Right forelimb (tissue), 1 donor: ENCODE data around the gene SRD5A1.
"Not testable (repeated sequence)": the region's sequence is repeated elsewhere in the genome, so short reads cannot be mapped to it uniquely, and the experiment has no call there.

Experiments used
- DNase-seq: peaks from one replicate; pipeline ENCODE4 v3.0.0-alpha.2; 2018

Gene SRD5A1

GRCh38 chr5:6606884-6607558 is 26.2 kb upstream of the SRD5A1 start:
- DNase-seq = no peak

GRCh38 chr5:6607559-6607936 is 25.7 kb upstream of the SRD5A1 start:
- DNase-seq = no peak

- DNase-seq = no peak
Observed at GRCh38 chr5:6608016-6608415, 25.2 kb upstream of the SRD5A1 start.

GRCh38 chr5:6611334-6612256 is 21.6 kb upstream of the SRD5A1 start:
- DNase-seq = no peak

GRCh38 chr5:6615034-6615815 is 18.0 kb upstream of the SRD5A1 start:
- no peak for DNase-seq

- no peak for DNase-seq
Observed at GRCh38 chr5:6616632-6617031, 16.6 kb upstream of the SRD5A1 start.

GRCh38 chr5:6623228-6623627 is 10.0 kb upstream of the SRD5A1 start:
- DNase-seq = no peak

- no peak for DNase-seq
Observed at GRCh38 chr5:6623941-6624340, 9.3 kb upstream of the SRD5A1 start.

GRCh38 chr5:6626508-6626907 is 6.7 kb upstream of the SRD5A1 start:
- no peak for DNase-seq

GRCh38 chr5:6631441-6631840 is 1.8 kb upstream of the SRD5A1 start:
- DNase-seq = no peak

- DNase-seq = no peak
Observed at GRCh38 chr5:6632324-6632887, 834 bp upstream of the SRD5A1 start.

GRCh38 chr5:6633469-6634245 is 417 bp downstream of the SRD5A1 start:
- no peak for DNase-seq

GRCh38 chr5:6634306-6634705 is 1.1 kb downstream of the SRD5A1 start:
- DNase-seq = no peak

GRCh38 chr5:6634788-6635430 is 1.7 kb downstream of the SRD5A1 start:
- no peak for DNase-seq

GRCh38 chr5:6636293-6636692 is 3.1 kb downstream of the SRD5A1 start:
- no peak for DNase-seq

GRCh38 chr5:6637022-6637421 is 3.8 kb downstream of the SRD5A1 start:
- DNase-seq = no peak

- DNase-seq = no peak
Observed at GRCh38 chr5:6637590-6637989, 4.3 kb downstream of the SRD5A1 start.

- no peak for DNase-seq
Observed at GRCh38 chr5:6638236-6638635, 5.0 kb downstream of the SRD5A1 start.

- DNase-seq = no peak
Observed at GRCh38 chr5:6642655-6643054, 9.4 kb downstream of the SRD5A1 start.

GRCh38 chr5:6644794-6645241 is 11.6 kb downstream of the SRD5A1 start:
- no peak for DNase-seq

GRCh38 chr5:6645571-6646362 is 12.5 kb downstream of the SRD5A1 start:
- not testable (repeated sequence) for DNase-seq
